Fibroblast of the aortic adventitia (primary cell): ENCODE measurements around the gene MCL1. TPM values are rescaled to one million over a fixed set of nuclear protein-coding genes. Genes with fewer than 3 reads are reported as not detected.
"Not testable (repeated sequence)": the region's sequence is repeated elsewhere in the genome, so short reads cannot be mapped to it uniquely, and the experiment has no call there.

Experiments
- DNase-seq: peaks from one replicate; pipeline ENCODE4 v3.0.0-alpha.2; 2010; ENCODE audit warnings: low read depth
- H3K4me3 ChIP-seq: 2 replicates; pipeline ENCODE4 v1.5.1; 2011; ENCODE audit warnings: low read depth, mild to moderate bottlenecking, control low read depth, low read length, moderate library complexity
- CTCF ChIP-seq: IDR thresholded peaks from 2 replicates; pipeline ENCODE4 v1.5.1; 2011; ENCODE audit warnings: mild to moderate bottlenecking, low read length, control low read depth, inconsistent platforms; ENCODE audit not compliant: insufficient read depth
- total RNA-seq: library from RNA; depleted of rRNA; stranded (reverse); fragments of >200 nt; gene quantifications from 2 replicates; pipeline ENCODE4 v1.2.3, GENCODE V29; 2012; ENCODE audit warnings: low replicate concordance

Gene MCL1
- 130 and 212 TPM in 2 replicates for total RNA-seq

GRCh38 chr1:150579110-150579944, at the start of gene MCL1:
Gene MCL1 (minus strand): TSS chr1:150579610. CDS start chr1:150579530, 80 bp downstream.
- H3K4me3 ChIP-seq = peak within 1 kb of the TSS; percentile 99
- no peak for TF ChIP-seq CTCF
- DNase-seq = peak; percentile 97

- no peak for TF ChIP-seq CTCF
- DNase-seq = no peak
Measured at GRCh38 chr1:150628766-150629114, 49.3 kb upstream of the MCL1 start.

GRCh38 chr1:150627826-150628410, 48.5 kb upstream of the MCL1 start:
- peak overlapping the region; percentile 83 for H3K4me3 ChIP-seq
- TF ChIP-seq CTCF = no peak
- no peak for DNase-seq

More at GRCh38 chr1:150628766-150629114, 49.3 kb upstream of the MCL1 start:
- H3K4me3 ChIP-seq = peak overlapping the region; percentile 83

- no peak for TF ChIP-seq CTCF
- DNase-seq = no peak
- no peak overlapping the region for H3K4me3 ChIP-seq
Measured at GRCh38 chr1:150626150-150626549, 46.7 kb upstream of the MCL1 start.

- DNase-seq, H3K4me3 ChIP-seq: not testable (repeated sequence)
Measured at GRCh38 chr1:150624546-150624945, 45.1 kb upstream of the MCL1 start.

GRCh38 chr1:150624134-150624533, 44.7 kb upstream of the MCL1 start:
- H3K4me3 ChIP-seq, DNase-seq: not testable (repeated sequence)

GRCh38 chr1:150622303-150622975, 43.0 kb upstream of the MCL1 start:
- DNase-seq = no peak
- no peak overlapping the region for H3K4me3 ChIP-seq
- no peak for TF ChIP-seq CTCF
